CD4-positive, alpha-beta T cell (primary cell): ENCODE data around the gene GPR183. TPM values are rescaled to one million over a fixed set of nuclear protein-coding genes. Genes with fewer than 3 reads are reported as not detected.
A peak's percentile ranks its signal among the peaks of the same experiment; 100 is the strongest.

Experiments used
- ATAC-seq: fragments of 200-7000 bp; cut with Tn5 transposase; one replicate; pipeline ENCODE4 v1.10.0; 2022; ENCODE audit warnings: mild to moderate bottlenecking; ENCODE audit not compliant: poor library complexity
- CTCF ChIA-PET: fragments of 350-600 bp; sonication (Branson Sonifier 250); formaldehyde crosslinking; loops from one replicate; lab custom pipeline; 2021; ENCODE audit warnings: antibody characterized with exemption, inconsistent platforms; lab: Charles Lee
- POLR2A ChIA-PET: fragments of 350-600 bp; sonication (Branson Sonifier 250); formaldehyde crosslinking; loops from one replicate; lab custom pipeline; 2021; ENCODE audit warnings: antibody characterized with exemption, inconsistent platforms; lab: Charles Lee
- DNase-seq, 14 experiments: peaks; one replicate each; pipeline ENCODE4 v3.0.0-alpha.2; 2013 to 2020; ENCODE audit warnings: mixed read lengths in 2 of 14
- H3K27ac ChIP-seq, 2 donors: one replicate each; pipeline versions ENCODE4 v1.5.1 to v1.7.0; 2013; ENCODE audit warnings: low read length in 2 of 2, low read depth in 1 of 2, mild to moderate bottlenecking in 1 of 2
- H3K27me3 ChIP-seq, 2 experiments: 1 replicate in 1 of 2; 2 replicates in 1 of 2; pipeline versions ENCODE4 v1.6.1 to v1.7.0; 2013; ENCODE audit warnings: low read length in 2 of 2, control low read depth in 1 of 2, mild to moderate bottlenecking in 1 of 2, moderate library complexity in 1 of 2; ENCODE audit not compliant: insufficient read depth in 2 of 2, control insufficient read depth in 1 of 2
- H3K36me3 ChIP-seq: one replicate; pipeline ENCODE4 v1.6.1; 2013; ENCODE audit warnings: low read length, control low read depth; ENCODE audit not compliant: insufficient read depth
- H3K4me1 ChIP-seq: one replicate; pipeline ENCODE4 v1.6.1; 2013; ENCODE audit warnings: low read length, control low read depth; ENCODE audit not compliant: insufficient read depth
- H3K4me3 ChIP-seq: one replicate; pipeline ENCODE4 v1.5.1; 2013; ENCODE audit warnings: mild to moderate bottlenecking, low read length, moderate library complexity
- H3K9me3 ChIP-seq, 2 experiments: 1 replicate in 1 of 2; 2 replicates in 1 of 2; pipeline versions ENCODE4 v1.6.1 to v1.7.0; 2013; ENCODE audit warnings: low read length in 2 of 2, mild to moderate bottlenecking in 2 of 2, control low read depth in 1 of 2, moderate library complexity in 1 of 2; ENCODE audit not compliant: control insufficient read depth in 1 of 2, insufficient read depth in 1 of 2
- H3K27ac Mint-ChIP-seq: one replicate; pipeline ENCODE4 v1.8.0; 2020; ENCODE audit warnings: mixed read lengths
- H3K27me3 Mint-ChIP-seq: one replicate; pipeline ENCODE4 v1.8.0; 2021; ENCODE audit warnings: mixed read lengths
- H3K36me3 Mint-ChIP-seq: one replicate; pipeline ENCODE4 v1.8.0; 2021; ENCODE audit warnings: low read depth, mixed read lengths
- H3K4me1 Mint-ChIP-seq: one replicate; pipeline ENCODE4 v1.8.0; 2021; ENCODE audit warnings: low read depth, mixed read lengths
- H3K4me3 Mint-ChIP-seq: one replicate; pipeline ENCODE4 v1.8.0; 2020; ENCODE audit warnings: mild to moderate bottlenecking, mixed read lengths
- H3K9me3 Mint-ChIP-seq: one replicate; pipeline ENCODE4 v1.8.0; 2020; ENCODE audit warnings: mixed read lengths
- CTCF ChIP-seq: fragments of 200-600 bp; IDR thresholded peaks from one replicate; pipeline ENCODE4 v1.8.0; 2022; ENCODE audit warnings: antibody characterized with exemption, mild to moderate bottlenecking
- intact Hi-C, 2 experiments: fragments of 100-400 bp; cut with DNase I in 1 of 2; cut with micrococcal nuclease in 1 of 2; formaldehyde crosslinking; loops; one replicate each; pipeline versions ENCODE4 v1.15.1 to v1.9.0; 2023 to 2025; cut with DNase I, micrococcal nuclease
- total RNA-seq, 174 experiments: library from RNA in 2 of 174; stranded (reverse) in 2 of 174; gene quantifications; one replicate each; pipeline ENCODE4 v1.2.3 and lab custom pipeline; 2021 to 2026

Gene GPR183
- total RNA-seq, 2 experiments from 2014 or later: 330 to 337 TPM

DNA sequence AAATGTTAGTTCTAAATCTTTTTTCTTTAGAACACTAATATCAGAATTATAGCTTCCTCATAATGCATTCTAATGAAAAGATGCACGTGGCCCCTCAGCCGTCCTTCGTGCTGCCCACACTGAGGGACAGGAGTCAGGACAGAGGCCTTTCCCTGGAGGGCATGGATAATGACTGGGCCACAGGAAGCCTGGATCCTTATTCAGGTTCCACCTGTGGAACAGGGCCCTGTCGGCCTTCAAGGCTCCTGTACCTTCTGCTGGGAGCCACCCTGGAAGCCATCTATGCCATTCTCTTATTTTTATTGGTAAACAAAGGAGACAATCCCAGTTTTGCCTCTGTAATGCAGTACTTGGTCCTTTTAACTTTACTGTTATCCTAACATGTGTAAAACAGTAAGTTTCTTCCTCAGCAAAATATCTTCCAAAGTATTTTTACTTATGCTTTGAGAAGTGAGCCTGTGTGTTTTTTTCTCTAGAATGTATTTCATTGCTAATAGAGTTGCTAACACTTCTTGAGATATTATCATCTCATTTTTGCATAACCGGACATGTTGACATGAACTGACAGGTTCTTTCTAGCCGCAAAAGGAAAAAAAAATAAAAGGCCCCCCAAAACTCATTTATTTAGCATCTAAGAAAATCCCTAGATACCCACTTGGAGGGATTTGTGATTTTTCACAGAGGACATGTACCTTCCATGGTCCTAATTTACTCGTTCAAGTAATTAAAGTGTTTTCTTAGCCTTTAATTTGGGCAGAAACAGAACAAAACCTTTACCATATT is 6.0 kb downstream of the GPR183 start:
- peak overlapping the region; percentile 80 for H3K4me3 Mint-ChIP-seq
- Histone ChIP-seq H3K4me3 (peak overlapping the region; percentile 83), H3K9me3 (no peaks in the 10 kb centered on the region), H3K27ac (peak overlapping the region; percentile 68 to 74), H3K27me3 (no peaks in the 10 kb centered on the region), H3K36me3 (peaks cover 62% of the 10 kb centered on the region), H3K4me1 (peaks cover 42% of the 10 kb centered on the region)
- H3K36me3 Mint-ChIP-seq: peaks cover 88% of the 10 kb centered on the region
- peaks cover 80% of the 10 kb centered on the region for H3K4me1 Mint-ChIP-seq
- no peaks in the 10 kb centered on the region for H3K9me3 Mint-ChIP-seq
- POLR2A ChIA-PET: interaction anchor here (1.0 to 13.9 kb wide), 15 partner anchors 8 to 101 kb away, joined by 4 to 220 read pairs (median 11); no protein-coding TSS in a partner anchor
- CTCF ChIA-PET: interaction anchor here (0.7 to 6.4 kb wide), 8 partner anchors 21 to 136 kb away, joined by 3 to 44 read pairs (median 3); no protein-coding TSS in a partner anchor
- H3K27me3 Mint-ChIP-seq: no peaks in the 10 kb centered on the region
- H3K27ac Mint-ChIP-seq: peak overlapping the region; percentile 79
- DNase-seq: peak in 1 of 14 experiments; percentile 51
- no peak for TF ChIP-seq CTCF
- intact Hi-C loops: no loop called here
- no peak for ATAC-seq

- DNase-seq (no peak), ATAC-seq (no peak)
- Mint-ChIP-seq H3K4me1 (peaks cover 92% of the 10 kb centered on the region), H3K9me3 (no peaks in the 10 kb centered on the region), H3K27me3 (no peaks in the 10 kb centered on the region), H3K27ac (peak overlapping the region; percentile 88), H3K36me3 (peaks cover 87% of the 10 kb centered on the region), H3K4me3 (peak overlapping the region; percentile 83)
- Histone ChIP-seq H3K4me3 (peak overlapping the region; percentile 83), H3K36me3 (peaks cover 67% of the 10 kb centered on the region), H3K27me3 (no peaks in the 10 kb centered on the region), H3K4me1 (peaks cover 52% of the 10 kb centered on the region), H3K9me3 (no peaks in the 10 kb centered on the region), H3K27ac (peak overlapping the region; percentile 39 to 51)
- POLR2A ChIA-PET: interaction anchor here (0.7 to 13.9 kb wide), 16 partner anchors 11 to 136 kb away, joined by 3 to 220 read pairs (median 4); partner anchors contain the start of genes GPR18 and UBAC2
- intact Hi-C loops: loop anchor here in 1 of 2 experiments (2.0 to 10.0 kb wide), 2 partner anchors 57 to 205 kb away; partner anchors contain the start of gene TM9SF2
- TF ChIP-seq CTCF: no peak
- CTCF ChIA-PET: interaction anchor here (0.7 to 4.6 kb wide), 7 partner anchors 22 to 137 kb away, joined by 3 to 32 read pairs (median 3); no protein-coding TSS in a partner anchor
Measured at GRCh38 chr13:99299920-99300341, 7.3 kb downstream of the GPR183 start.

GRCh38 chr13:99299256-99299919 is 7.8 kb downstream of the GPR183 start:
- Mint-ChIP-seq H3K27ac (peak overlapping the region; percentile 88), H3K27me3 (no peaks in the 10 kb centered on the region), H3K36me3 (peaks cover 86% of the 10 kb centered on the region), H3K4me1 (peaks cover 93% of the 10 kb centered on the region), H3K9me3 (no peaks in the 10 kb centered on the region), H3K4me3 (peak overlapping the region; percentile 83)
- peak overlapping the region; percentile 83 for H3K4me3 ChIP-seq
- H3K27ac ChIP-seq: peak overlapping the region; percentile 39 to 78
- peaks cover 68% of the 10 kb centered on the region for H3K36me3 ChIP-seq
- no peak for DNase-seq
- H3K9me3 ChIP-seq: no peaks in the 10 kb centered on the region
- CTCF ChIA-PET: interaction anchor here (0.7 to 4.6 kb wide), 9 partner anchors 30 to 201 kb away, joined by 3 to 32 read pairs (median 3); no protein-coding TSS in a partner anchor
- POLR2A ChIA-PET: interaction anchor here (0.7 to 13.9 kb wide), 18 partner anchors 11 to 136 kb away, joined by 3 to 220 read pairs (median 3); partner anchors contain the start of genes GPR18 and UBAC2
- ATAC-seq: no peak
- no peak for TF ChIP-seq CTCF
- H3K27me3 ChIP-seq: no peaks in the 10 kb centered on the region
- H3K4me1 ChIP-seq: peaks cover 53% of the 10 kb centered on the region
- intact Hi-C loops: loop anchor here in 1 of 2 experiments (2.0 to 10.0 kb wide), 2 partner anchors 57 to 205 kb away; partner anchors contain the start of gene TM9SF2
